GM23248 (cell line): ENCODE results near the gene SGMS1. TPM values are rescaled to one million over a fixed set of nuclear protein-coding genes. Genes with fewer than 3 reads are reported as not detected.
"Not testable (repeated sequence)": the region's sequence is repeated elsewhere in the genome, so short reads cannot be mapped to it uniquely, and the experiment has no call there.

Source experiments
- DNase-seq: peaks from one replicate; pipeline ENCODE4 v3.0.0-alpha.2; 2015
- H2AFZ ChIP-seq: fragments of 200-600 bp; sonication (generic); 2 replicates; pipeline ENCODE4 v1.6.1; 2016; ENCODE audit warnings: antibody characterized with exemption
- H3F3A ChIP-seq: fragments of 200-600 bp; sonication (generic); 2 replicates; pipeline ENCODE4 v1.6.1; 2016; ENCODE audit warnings: mild to moderate bottlenecking, antibody characterized with exemption, mixed run types; ENCODE audit not compliant: insufficient read depth
- H3K27ac ChIP-seq: fragments of 200-600 bp; sonication (generic); 2 replicates; pipeline ENCODE4 v1.5.1; 2016; ENCODE audit warnings: mild to moderate bottlenecking
- H3K27me3 ChIP-seq: fragments of 200-600 bp; sonication (generic); replicated peaks from 2 replicates; pipeline ENCODE4 v1.6.1; 2016; ENCODE audit warnings: mild to moderate bottlenecking; ENCODE audit not compliant: insufficient read depth
- H3K36me3 ChIP-seq: fragments of 200-600 bp; sonication (generic); 2 replicates; pipeline ENCODE4 v1.6.1; 2016; ENCODE audit warnings: low read depth, mild to moderate bottlenecking
- H3K4me1 ChIP-seq: fragments of 200-600 bp; sonication (generic); 2 replicates; pipeline ENCODE4 v1.6.1; 2016; ENCODE audit warnings: mild to moderate bottlenecking; ENCODE audit not compliant: insufficient read depth
- H3K4me2 ChIP-seq: fragments of 200-600 bp; sonication (generic); one replicate; pipeline ENCODE4 v1.6.1; 2016; ENCODE audit warnings: mild to moderate bottlenecking; ENCODE audit not compliant: unreplicated experiment
- H3K4me3 ChIP-seq: fragments of 200-600 bp; sonication (generic); 2 replicates; pipeline ENCODE4 v1.5.1; 2016; ENCODE audit warnings: mild to moderate bottlenecking
- H3K79me2 ChIP-seq: fragments of 200-600 bp; sonication (generic); 2 replicates; pipeline ENCODE4 v1.6.1; 2016; ENCODE audit warnings: mild to moderate bottlenecking; ENCODE audit not compliant: insufficient read depth
- H3K9ac ChIP-seq: fragments of 200-600 bp; sonication (generic); 2 replicates; pipeline ENCODE4 v1.6.1; 2016; ENCODE audit warnings: mild to moderate bottlenecking
- H3K9me2 ChIP-seq: fragments of 200-600 bp; sonication (generic); 2 replicates; pipeline ENCODE4 v1.6.1; 2016; ENCODE audit warnings: mixed run types, mild to moderate bottlenecking, moderate library complexity; ENCODE audit not compliant: insufficient read depth
- H3K9me3 ChIP-seq: fragments of 200-600 bp; sonication (generic); one replicate; pipeline ENCODE4 v1.6.1; 2017; ENCODE audit warnings: low read depth
- H4K20me1 ChIP-seq: fragments of 200-600 bp; sonication (generic); 2 replicates; pipeline ENCODE4 v1.6.0; 2016; ENCODE audit not compliant: insufficient read depth
- EZH2 ChIP-seq: fragments of 200-600 bp; sonication (generic); IDR thresholded peaks from 2 replicates; pipeline ENCODE4 v1.6.1; 2018; ENCODE audit warnings: antibody characterized with exemption, mild to moderate bottlenecking; ENCODE audit not compliant: insufficient read depth, poor library complexity, severe bottlenecking
- EZH2phosphoT487 ChIP-seq: fragments of 200-600 bp; sonication (generic); IDR thresholded peaks from 2 replicates; pipeline ENCODE4 v1.6.1; 2018; ENCODE audit warnings: antibody characterized with exemption, moderate library complexity, mild to moderate bottlenecking, low read depth; ENCODE audit not compliant: insufficient read depth
- WGBS, 2 experiments: methylation state at CpG; one replicate each; pipeline ENCODE4 v1.1.6; 2015 to 2017; ENCODE audit warnings: low lambda C conversion rate in 2 of 2, low coverage in 1 of 2; ENCODE audit errors: missing lambda C conversion rate in 2 of 2; 5-methylcytosine and 5-hydroxymethylcytosine counted together
- in situ Hi-C: fragments of 300-500 bp; cut with MboI; formaldehyde crosslinking; loops from 2 replicates; pipeline ENCODE4 v1.15.0; 2020
- polyA plus RNA-seq: library from polyadenylated mRNA; unstranded; fragments of >200 nt; fragmentation: Nextera tagmentation; extraction: Ambion mirVana; gene quantifications from 2 replicates; pipeline ENCODE4 v1.2.1, GENCODE V29; 2016
- total RNA-seq: library from RNA; depleted of rRNA; stranded (reverse); fragments of >200 nt; shearing (Covaris generic); gene quantifications from 2 replicates; pipeline ENCODE4 v1.2.3, GENCODE V29; 2014

SGMS1 gene
- total and polyA plus RNA-seq, 2 experiments from 2014 or later, result 22.7 to 53.6 TPM

- Histone ChIP-seq H2AFZ (no peak overlapping the region), H3K4me1 (peaks cover 31% of the 10 kb centered on the region), H3K9me3 (no peaks in the 10 kb centered on the region), H3K27me3 (no peaks in the 10 kb centered on the region), H3K79me2 (peaks cover 82% of the 10 kb centered on the region), H3K9ac (no peak overlapping the region), H3K4me2 (peak overlapping the region; percentile 24), H3K27ac (peak overlapping the region; percentile 1; the same call in 1 of the 2 replicates), H3K9me2 (no peaks in the 10 kb centered on the region), H3K36me3 (no peaks in the 10 kb centered on the region), H3K4me3 (no peak overlapping the region), H4K20me1 (no peaks in the 10 kb centered on the region), H3F3A (peaks cover 14% of the 10 kb centered on the region)
- 5 to 16% methylated on average over 1 of the region's 1 CpG for WGBS, 2 experiments
- peak; percentile 73 for DNase-seq
- in situ Hi-C loops, result no loop called here
- no peak for TF ChIP-seq EZH2phosphoT487
- no peak for TF ChIP-seq EZH2
These were observed 249.8 kb downstream of the SGMS1 start for GRCh38 chr10:50373821-50374501.

- in situ Hi-C loops, result no loop called here
- H3K36me3 ChIP-seq, result no peaks in the 10 kb centered on the region
- H3K4me3 ChIP-seq, result no peak overlapping the region
- peaks cover 14% of the 10 kb centered on the region for H3F3A ChIP-seq
- no peak overlapping the region for H3K27ac ChIP-seq
- no peak overlapping the region for H2AFZ ChIP-seq
- no peak overlapping the region for H3K9ac ChIP-seq
- no peak for TF ChIP-seq EZH2phosphoT487
- TF ChIP-seq EZH2, result no peak
- H3K79me2 ChIP-seq, result peaks cover 87% of the 10 kb centered on the region
- H3K27me3 ChIP-seq, result no peaks in the 10 kb centered on the region
- H3K9me2 ChIP-seq, result no peaks in the 10 kb centered on the region
- DNase-seq, result peak; percentile 63
- no peaks in the 10 kb centered on the region for H3K9me3 ChIP-seq
- H4K20me1 ChIP-seq, result no peaks in the 10 kb centered on the region
- 11 to 15% methylated on average over 1 of the region's 1 CpG for WGBS, 2 experiments
- no peak overlapping the region for H3K4me2 ChIP-seq
- peaks cover 31% of the 10 kb centered on the region for H3K4me1 ChIP-seq
These were observed 253.8 kb downstream of the SGMS1 start for GRCh38 chr10:50369931-50370330.

- no peak overlapping the region for H3K9ac ChIP-seq
- peak; percentile 63 for DNase-seq
- in situ Hi-C loops, result no loop called here
- no peaks in the 10 kb centered on the region for H4K20me1 ChIP-seq
- no peak overlapping the region for H3K4me3 ChIP-seq
- no peak overlapping the region for H2AFZ ChIP-seq
- peaks cover 12% of the 10 kb centered on the region for H3K4me1 ChIP-seq
- no peak overlapping the region for H3K4me2 ChIP-seq
- peaks cover 94% of the 10 kb centered on the region for H3K79me2 ChIP-seq
- H3K9me2 ChIP-seq, result no peaks in the 10 kb centered on the region
- no peak for TF ChIP-seq EZH2phosphoT487
- no peak for TF ChIP-seq EZH2
- H3F3A ChIP-seq, result no peaks in the 10 kb centered on the region
- no peaks in the 10 kb centered on the region for H3K9me3 ChIP-seq
- H3K27me3 ChIP-seq, result no peaks in the 10 kb centered on the region
- H3K36me3 ChIP-seq, result no peaks in the 10 kb centered on the region
- 100% methylated on average over 1 of the region's 1 CpG for WGBS, 2 experiments
- no peak overlapping the region for H3K27ac ChIP-seq
These were observed 256.0 kb downstream of the SGMS1 start for GRCh38 chr10:50367732-50368131.

GRCh38 chr10:50366421-50366820 is 257.3 kb downstream of the SGMS1 start:
- H3K9me3 ChIP-seq, H3K36me3 ChIP-seq, H3K4me3 ChIP-seq, DNase-seq, H3K27me3 ChIP-seq, in situ Hi-C loops, H4K20me1 ChIP-seq, H3K27ac ChIP-seq, H3K9me2 ChIP-seq, H2AFZ ChIP-seq, H3F3A ChIP-seq, H3K4me2 ChIP-seq, H3K9ac ChIP-seq: not testable (repeated sequence)
- peaks cover 12% of the 10 kb centered on the region for H3K4me1 ChIP-seq
- 88 to 90% methylated on average over 3 to 4 of the region's 4 CpGs for WGBS, 2 experiments
- H3K79me2 ChIP-seq, result peaks cover 90% of the 10 kb centered on the region

- H3K9me2 ChIP-seq, H4K20me1 ChIP-seq, DNase-seq, H3K27ac ChIP-seq, H3K9me3 ChIP-seq, H3K4me2 ChIP-seq, H3K9ac ChIP-seq, H3K36me3 ChIP-seq, H3K27me3 ChIP-seq, in situ Hi-C loops, H3F3A ChIP-seq, H2AFZ ChIP-seq, H3K4me3 ChIP-seq: not testable (repeated sequence)
- Histone ChIP-seq H3K79me2 (peaks cover 93% of the 10 kb centered on the region), H3K4me1 (peaks cover 16% of the 10 kb centered on the region)
- 93 to 95% methylated on average over 3 of the region's 3 CpGs for WGBS, 2 experiments
These were observed 259.0 kb downstream of the SGMS1 start for GRCh38 chr10:50364730-50365129.
